GM21619 (cell line): ENCODE results near the gene CACNG4.

Experiments
- ATAC-seq: cut with Tn5 transposase; IDR thresholded peaks from one replicate; pipeline ENCODE4 v1.9.1; 2021; ENCODE audit not compliant: unreplicated experiment

Gene CACNG4

DNA sequence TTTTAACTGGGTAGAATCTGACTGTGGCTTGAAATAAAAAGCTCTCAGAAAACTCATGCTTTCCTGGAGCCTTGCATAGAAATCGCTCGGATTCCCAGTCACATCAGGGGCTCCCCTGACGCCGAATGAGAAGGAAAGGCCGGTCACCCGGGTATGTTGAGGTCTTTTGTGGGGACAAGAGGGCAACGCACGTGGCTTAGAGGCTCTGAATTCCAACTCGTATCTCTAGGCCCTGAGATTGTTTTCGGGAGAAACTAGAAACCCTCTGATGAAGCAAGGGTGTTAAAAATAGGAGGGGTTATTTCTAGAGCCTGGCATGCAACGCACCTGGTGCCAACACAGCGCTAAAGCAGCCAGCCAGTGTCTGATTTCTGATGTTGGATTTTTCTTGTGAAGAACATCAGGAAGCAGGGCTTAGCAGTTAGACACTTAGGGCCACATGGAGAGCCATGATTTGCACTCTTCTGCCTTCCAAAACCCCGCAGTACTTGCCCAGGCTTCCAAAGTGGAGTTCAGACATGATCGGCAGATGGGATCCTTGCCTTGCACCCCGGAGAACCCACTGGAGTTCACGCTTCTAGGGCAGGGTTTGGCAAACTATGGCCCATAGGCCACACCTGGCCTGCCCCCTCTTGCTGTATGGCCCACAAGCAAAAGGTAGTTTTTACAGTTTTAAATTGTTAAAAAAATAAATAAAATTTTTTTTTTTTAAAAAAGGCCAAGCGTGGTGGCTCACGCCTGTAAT is 92.4 kb downstream of the CACNG4 start:
- no peak for ATAC-seq

DNA sequence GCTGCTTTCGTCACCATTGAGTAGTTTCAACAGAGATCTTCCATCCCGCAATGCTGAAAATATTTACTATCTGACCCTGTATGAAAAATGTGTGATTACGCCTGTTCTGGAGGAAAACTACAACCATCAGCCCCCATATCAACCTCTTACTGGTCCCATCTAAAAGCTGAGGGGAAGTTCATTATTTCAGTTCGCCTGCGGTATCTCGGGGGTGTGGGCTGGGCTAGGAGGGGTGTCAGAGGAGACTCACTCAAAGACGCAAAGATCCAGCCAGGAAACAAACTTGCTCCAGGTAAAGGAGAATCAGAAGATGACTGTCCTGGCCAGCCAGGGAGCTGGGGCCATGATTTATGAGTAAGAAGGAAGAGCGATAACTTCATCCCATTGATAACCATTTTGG is 93.5 kb downstream of the CACNG4 start:
- ATAC-seq: no peak

DNA sequence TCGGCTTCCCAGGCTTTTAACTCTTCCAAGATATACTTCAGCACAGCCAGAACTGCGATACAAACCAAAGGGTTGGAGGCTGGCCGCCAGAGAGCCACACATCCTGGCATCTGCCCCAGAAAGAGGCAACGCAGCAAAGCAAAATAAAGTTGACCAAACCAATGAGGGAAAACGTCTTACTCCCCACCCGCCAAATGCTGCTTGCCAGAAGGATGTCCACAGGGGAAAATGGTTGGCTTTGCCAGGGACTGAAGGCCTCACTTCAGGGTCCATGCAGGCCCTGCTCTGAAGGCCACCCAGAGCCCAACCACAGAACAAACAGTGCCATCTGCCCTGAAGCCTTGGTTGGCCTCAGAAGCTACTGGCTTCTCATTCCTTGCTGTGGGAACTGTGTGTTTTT is 94.9 kb downstream of the CACNG4 start:
- no peak for ATAC-seq

DNA sequence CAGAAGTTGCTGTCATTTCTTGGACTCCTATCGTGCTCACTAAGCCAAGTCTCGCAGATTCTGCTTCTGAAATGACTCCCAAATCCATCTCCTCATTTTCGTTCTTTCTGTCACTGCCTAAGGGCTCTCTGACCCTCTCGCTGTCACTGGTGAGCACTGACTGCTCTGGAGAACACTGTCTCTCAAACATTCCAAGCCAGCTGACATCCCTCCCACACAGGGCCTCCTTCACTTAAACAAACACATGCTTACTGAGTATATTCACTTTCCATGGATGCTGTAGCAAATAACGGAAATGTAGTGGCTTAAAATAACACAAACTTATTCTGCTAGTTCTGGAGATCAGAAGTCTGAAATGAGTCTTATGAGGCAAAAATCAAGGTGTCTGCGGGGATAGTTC is 98.6 kb downstream of the CACNG4 start:
- no peak for ATAC-seq

DNA sequence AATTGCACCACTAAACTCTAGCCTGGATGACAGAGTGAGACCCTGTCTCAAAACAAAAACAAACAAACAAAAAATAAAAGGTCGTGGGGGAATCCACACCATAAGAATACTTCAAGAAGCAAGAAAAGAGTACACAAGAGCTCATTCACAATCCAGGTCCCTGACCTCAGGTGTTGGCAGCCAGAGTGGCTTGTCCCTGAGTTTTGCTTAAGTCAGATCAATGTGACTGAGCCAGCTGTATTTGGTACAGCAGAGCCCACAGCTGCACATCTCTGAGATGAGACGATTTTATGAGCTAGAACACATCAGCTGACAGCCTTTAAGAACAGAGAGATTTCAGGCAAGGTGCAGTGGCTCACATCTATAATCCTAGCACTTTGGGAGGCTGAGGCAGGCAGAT is 102.2 kb downstream of the CACNG4 start:
- ATAC-seq: no peak

DNA sequence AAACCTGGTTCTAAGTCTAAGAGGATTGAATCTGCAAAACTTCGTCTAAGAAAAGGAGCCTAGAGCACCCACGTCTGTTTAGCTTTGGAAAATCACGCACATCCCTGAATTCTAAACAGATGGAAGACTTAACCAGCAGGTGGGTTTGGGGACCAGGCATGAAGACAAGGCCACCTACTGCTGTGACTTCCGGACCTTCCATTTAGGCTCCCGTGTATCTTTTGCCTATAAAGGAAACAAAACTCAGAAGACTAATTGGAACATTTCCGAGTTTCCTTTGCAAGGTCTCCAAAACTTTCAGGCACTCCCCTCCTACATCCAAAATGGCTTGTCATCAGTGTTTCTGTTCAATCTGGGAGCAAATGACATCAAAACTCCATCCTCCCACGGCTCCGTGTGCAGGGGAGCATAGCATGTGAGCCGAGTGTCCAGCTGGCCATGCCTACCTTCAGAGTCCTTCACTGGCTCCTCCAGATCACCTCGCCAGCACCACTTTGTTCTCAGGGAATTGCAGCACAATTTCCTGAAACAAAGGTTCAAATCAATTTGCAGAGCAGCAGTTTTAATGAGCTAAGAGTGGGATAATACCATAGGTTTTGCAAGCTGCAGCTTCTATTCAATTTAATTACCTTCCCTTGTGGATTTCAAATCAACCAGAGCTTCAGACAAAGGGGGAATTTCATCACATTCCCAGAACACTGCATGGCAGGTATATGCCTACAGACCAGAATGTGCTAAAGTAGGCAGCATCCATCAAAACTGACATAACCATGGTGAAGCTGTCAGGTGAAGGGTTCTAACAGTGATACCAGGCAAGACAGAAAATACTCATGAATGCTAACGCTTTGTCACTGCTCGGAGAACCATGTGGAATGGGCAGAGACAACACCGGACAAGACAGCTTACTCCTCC is 103.3 kb downstream of the CACNG4 start:
- ATAC-seq: no peak

DNA sequence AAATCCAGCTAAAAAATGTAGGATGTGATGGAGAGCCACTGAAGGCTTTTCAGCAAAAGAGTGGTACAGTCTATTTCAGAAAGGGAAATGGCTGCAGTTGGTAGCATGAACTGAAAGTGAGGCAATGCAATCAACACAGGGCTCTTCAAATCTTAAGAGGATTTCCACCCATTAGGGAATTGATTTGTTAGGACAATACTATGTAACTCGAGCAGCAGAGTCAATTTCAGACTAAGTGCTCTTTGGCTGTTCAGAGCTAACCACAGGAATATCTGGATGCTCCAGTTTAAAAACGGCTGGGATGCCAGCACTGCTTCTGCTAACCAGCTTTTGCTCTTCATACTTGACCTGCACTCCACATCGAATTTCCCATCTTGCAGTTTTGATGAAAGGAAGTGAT is 104.5 kb downstream of the CACNG4 start:
- no peak for ATAC-seq

DNA sequence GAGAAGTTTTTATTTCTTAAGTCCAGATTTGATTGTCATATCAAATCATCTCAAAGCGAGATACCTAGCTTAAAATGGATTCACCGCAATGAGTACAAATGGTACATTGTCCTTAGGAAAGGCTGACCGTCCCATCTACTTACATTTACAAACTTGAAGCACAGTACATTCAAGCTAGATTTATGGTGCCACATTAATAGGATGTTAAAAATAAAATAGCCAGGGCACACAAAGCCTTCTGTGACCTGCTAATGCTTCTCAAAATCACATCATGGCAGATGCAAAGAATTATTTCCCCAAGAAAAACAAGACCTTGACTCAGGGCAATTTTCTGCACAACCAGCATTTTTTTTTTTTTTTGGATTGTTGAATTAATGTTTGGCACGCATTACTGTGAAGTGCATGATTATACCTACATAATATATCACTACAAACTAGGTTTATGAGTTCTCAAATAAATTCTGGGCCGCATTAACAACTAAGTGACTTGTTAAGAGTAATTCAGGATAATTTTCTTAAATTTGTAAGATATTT is 105.2 kb downstream of the CACNG4 start:
- no peak for ATAC-seq

DNA sequence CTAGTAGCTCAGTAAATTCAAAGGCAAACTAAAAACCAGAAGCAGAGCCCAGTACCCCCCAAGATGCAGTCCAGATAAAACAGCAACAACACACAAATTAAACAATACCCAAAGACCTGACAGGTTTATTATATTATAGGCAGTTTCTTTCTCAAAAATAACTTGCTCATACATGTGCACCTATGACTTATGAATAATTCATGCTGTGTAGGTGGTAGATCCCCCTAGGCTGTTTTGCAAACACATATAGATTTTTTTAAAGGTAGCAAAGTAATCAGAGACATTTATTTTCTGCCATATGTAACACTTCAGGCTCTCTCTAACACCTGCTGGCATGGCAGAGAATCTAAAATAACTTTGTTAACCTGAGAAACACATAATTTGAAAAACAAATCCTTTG is 107.1 kb downstream of the CACNG4 start:
- no peak for ATAC-seq

DNA sequence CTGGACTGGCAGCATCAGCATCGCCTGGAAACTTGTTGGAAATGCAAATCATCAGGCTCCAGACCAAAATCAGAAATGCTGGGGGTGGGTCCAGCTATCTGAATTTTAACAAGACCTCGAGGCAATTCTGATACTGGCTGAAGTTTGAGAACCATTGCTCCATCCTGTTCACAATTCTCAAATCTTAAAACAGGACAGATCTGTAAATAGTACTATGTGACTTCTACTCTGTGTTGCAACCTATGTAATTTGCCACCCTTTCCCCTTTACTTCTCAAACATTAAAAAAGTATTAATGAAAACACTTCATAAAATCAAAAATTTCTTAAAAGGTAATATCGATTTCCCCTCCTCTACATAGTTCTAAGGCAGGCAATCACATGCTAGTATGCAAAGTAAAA is 108.4 kb downstream of the CACNG4 start:
- ATAC-seq: no peak

DNA sequence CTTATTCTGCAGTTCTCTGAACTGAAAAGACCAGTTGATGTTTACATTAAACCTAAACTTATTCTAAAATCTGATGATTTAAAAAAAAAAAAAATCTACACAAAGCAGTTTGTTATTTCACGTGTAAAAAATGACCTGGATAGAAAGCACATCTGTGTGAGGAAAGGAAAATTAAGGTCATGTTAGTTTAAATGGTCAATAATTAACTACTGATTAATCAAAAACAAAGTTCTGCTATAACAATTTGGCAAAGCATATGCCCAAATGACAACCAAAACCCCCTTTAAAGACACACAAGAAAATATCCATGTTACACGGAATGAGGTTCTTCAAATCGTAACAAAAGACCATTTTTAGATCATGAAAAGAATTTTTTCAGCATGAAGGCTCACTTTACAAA is 110.3 kb downstream of the CACNG4 start:
- ATAC-seq: no peak

DNA sequence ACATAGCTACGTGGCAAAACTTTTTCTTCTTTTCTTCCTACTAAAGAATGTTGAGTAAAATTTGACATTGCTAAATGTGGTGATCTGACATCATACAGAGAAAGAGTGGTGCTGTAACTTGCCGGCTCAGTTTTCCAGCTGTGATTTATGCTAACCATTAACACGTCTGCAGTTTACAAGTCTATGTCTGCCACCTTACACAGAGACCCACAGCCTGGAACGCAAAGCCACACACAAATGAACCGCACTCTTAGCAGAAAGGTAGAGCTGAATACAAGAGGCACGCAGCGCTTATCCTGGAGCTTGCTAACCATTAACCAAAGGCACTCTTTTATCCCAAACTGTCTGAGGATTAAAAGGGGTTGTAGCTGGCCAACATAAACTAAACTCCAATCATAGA is 111.8 kb downstream of the CACNG4 start:
- no peak for ATAC-seq

DNA sequence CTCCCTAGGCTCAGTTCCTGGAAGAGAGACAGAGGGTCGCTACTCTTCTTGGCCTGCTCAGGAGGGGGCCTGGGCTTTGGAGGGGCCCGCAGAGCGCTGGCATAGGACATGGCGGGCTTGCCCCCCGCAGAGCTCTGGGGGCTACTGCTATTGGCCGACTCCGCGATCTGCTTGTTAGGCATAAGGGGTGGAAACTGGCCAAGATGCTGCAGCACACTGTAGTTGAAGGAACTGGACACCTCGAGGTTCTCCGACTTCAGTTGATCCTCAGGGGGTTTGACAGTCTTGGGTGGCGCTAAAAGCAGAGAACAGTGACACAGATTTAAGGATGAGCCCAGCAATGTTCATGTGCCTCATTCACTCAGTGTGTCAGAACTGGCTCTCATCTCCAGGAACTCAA is 113.8 kb downstream of the CACNG4 start:
- ATAC-seq: no peak

DNA sequence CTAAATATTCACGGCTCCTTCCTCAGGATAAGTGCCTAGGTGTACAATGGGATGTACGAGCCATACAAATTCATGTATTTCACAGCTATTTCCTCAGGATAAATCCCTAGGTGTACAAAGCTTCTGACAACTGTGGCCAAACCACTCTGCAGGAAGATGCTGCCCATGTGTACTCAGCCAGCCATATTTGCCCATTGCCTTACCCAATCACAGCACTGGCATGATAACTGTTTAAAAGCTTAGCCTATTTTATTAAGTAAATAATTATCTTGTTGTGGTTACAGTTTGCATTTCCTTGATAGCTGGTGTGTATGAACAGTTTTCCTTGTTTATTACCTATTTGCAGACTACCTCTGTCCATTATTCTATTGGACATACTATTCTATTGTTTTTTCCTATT is 115.0 kb downstream of the CACNG4 start:
- ATAC-seq: no peak

DNA sequence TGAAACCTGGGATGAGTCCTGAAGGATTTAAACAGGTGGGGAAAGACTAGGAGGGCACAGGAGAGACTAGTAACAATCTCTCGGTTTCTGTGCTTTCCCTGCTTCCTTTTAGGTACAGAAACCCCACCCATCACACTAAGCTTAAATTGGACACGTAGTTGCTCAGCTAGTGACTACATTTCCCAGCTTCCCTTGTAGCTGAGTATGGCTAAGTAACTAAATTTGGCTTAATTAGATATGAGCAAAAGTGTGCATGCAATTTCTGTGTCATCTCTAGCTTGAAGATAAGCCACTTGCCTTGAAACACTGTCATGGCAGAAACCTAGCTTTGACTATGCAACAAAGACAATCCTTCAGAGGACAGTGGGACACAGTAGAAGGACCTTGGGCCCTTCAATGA is 116.3 kb downstream of the CACNG4 start:
- ATAC-seq: no peak

DNA sequence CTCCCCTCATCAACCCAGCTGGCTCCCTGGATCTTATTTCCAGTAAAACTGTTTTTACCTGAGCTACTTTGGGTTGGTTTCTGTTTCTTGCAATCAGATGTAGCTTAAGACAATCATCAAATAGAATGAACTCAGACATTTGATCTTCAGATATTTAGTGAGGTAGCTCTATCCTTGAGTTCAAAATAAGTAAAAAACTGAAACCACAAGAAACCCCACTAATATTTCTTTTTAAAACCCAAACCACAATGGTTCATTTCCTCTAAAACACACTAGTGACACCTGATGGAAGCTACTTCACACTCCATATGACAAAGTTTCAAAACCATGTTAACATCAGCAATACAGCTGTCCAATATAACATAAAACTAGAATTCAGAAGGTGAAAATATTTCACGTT is 117.6 kb downstream of the CACNG4 start:
- ATAC-seq: peak; percentile 81
